ENCODE data around the gene FSD1L.

The FSD1L gene

GRCh38 chr9:105458404-105458803, 10.6 kb downstream of the FSD1L start:
- no peaks in the 10 kb centered on the region for H3K36me3 ChIP-seq (ENCODE audit: control insufficient read depth, insufficient read depth, low read length)
- H3K4me1 ChIP-seq (ENCODE audit: control insufficient read depth, insufficient read depth, low read length) = no peaks in the 10 kb centered on the region
- no peak overlapping the region for H3K9ac ChIP-seq (ENCODE audit: low read depth, low read length)
- no peaks in the 10 kb centered on the region for H3K27me3 ChIP-seq (ENCODE audit: control insufficient read depth, insufficient read depth, low read length)
- no peaks in the 10 kb centered on the region for H3K9me3 ChIP-seq (ENCODE audit: control insufficient read depth, insufficient read depth, low read length)
- no peak overlapping the region for H3K4me3 ChIP-seq (ENCODE audit: low read depth, low read length)

- H3K27me3 ChIP-seq (ENCODE audit: control insufficient read depth, insufficient read depth, low read length) = no peaks in the 10 kb centered on the region
- H3K36me3 ChIP-seq (ENCODE audit: control insufficient read depth, insufficient read depth, low read length) = no peaks in the 10 kb centered on the region
- no peaks in the 10 kb centered on the region for H3K4me1 ChIP-seq (ENCODE audit: control insufficient read depth, insufficient read depth, low read length)
- no peak overlapping the region for H3K4me3 ChIP-seq (ENCODE audit: low read depth, low read length)
- no peaks in the 10 kb centered on the region for H3K9me3 ChIP-seq (ENCODE audit: control insufficient read depth, insufficient read depth, low read length)
- H3K9ac ChIP-seq (ENCODE audit: low read depth, low read length) = no peak overlapping the region
Measured at GRCh38 chr9:105459336-105459735, 11.5 kb downstream of the FSD1L start.

GRCh38 chr9:105466898-105467455, 19.1 kb downstream of the FSD1L start:
- no peak overlapping the region for H3K9ac ChIP-seq (ENCODE audit: low read depth, low read length)
- no peaks in the 10 kb centered on the region for H3K9me3 ChIP-seq (ENCODE audit: control insufficient read depth, insufficient read depth, low read length)
- H3K4me1 ChIP-seq (ENCODE audit: control insufficient read depth, insufficient read depth, low read length) = no peaks in the 10 kb centered on the region
- H3K4me3 ChIP-seq (ENCODE audit: low read depth, low read length) = no peak overlapping the region
- no peaks in the 10 kb centered on the region for H3K36me3 ChIP-seq (ENCODE audit: control insufficient read depth, insufficient read depth, low read length)
- H3K27me3 ChIP-seq (ENCODE audit: control insufficient read depth, insufficient read depth, low read length) = no peaks in the 10 kb centered on the region

GRCh38 chr9:105468875-105469274, 21.0 kb downstream of the FSD1L start:
- Histone ChIP-seq H3K36me3 (ENCODE audit: control insufficient read depth, insufficient read depth, low read length) (no peaks in the 10 kb centered on the region), H3K4me1 (ENCODE audit: control insufficient read depth, insufficient read depth, low read length) (no peaks in the 10 kb centered on the region), H3K9me3 (ENCODE audit: control insufficient read depth, insufficient read depth, low read length) (no peaks in the 10 kb centered on the region), H3K9ac (ENCODE audit: low read depth, low read length) (no peak overlapping the region), H3K27me3 (ENCODE audit: control insufficient read depth, insufficient read depth, low read length) (no peaks in the 10 kb centered on the region), H3K4me3 (ENCODE audit: low read depth, low read length) (no peak overlapping the region)

GRCh38 chr9:105473221-105473620, 25.4 kb downstream of the FSD1L start:
- Histone ChIP-seq H3K9me3 (ENCODE audit: control insufficient read depth, insufficient read depth, low read length) (no peaks in the 10 kb centered on the region), H3K9ac (ENCODE audit: low read depth, low read length) (no peak overlapping the region), H3K4me3 (ENCODE audit: low read depth, low read length) (no peak overlapping the region), H3K4me1 (ENCODE audit: control insufficient read depth, insufficient read depth, low read length) (no peaks in the 10 kb centered on the region), H3K36me3 (ENCODE audit: control insufficient read depth, insufficient read depth, low read length) (no peaks in the 10 kb centered on the region), H3K27me3 (ENCODE audit: control insufficient read depth, insufficient read depth, low read length) (no peaks in the 10 kb centered on the region)

GRCh38 chr9:105475302-105475701, 27.5 kb downstream of the FSD1L start:
- H3K27me3 ChIP-seq (ENCODE audit: control insufficient read depth, insufficient read depth, low read length) = no peaks in the 10 kb centered on the region
- H3K9me3 ChIP-seq (ENCODE audit: control insufficient read depth, insufficient read depth, low read length) = no peaks in the 10 kb centered on the region
- H3K4me1 ChIP-seq (ENCODE audit: control insufficient read depth, insufficient read depth, low read length) = no peaks in the 10 kb centered on the region
- H3K36me3 ChIP-seq (ENCODE audit: control insufficient read depth, insufficient read depth, low read length) = no peaks in the 10 kb centered on the region
- no peak overlapping the region for H3K9ac ChIP-seq (ENCODE audit: low read depth, low read length)
- no peak overlapping the region for H3K4me3 ChIP-seq (ENCODE audit: low read depth, low read length)

- H3K36me3 ChIP-seq (ENCODE audit: control insufficient read depth, insufficient read depth, low read length) = no peaks in the 10 kb centered on the region
- H3K4me3 ChIP-seq (ENCODE audit: low read depth, low read length) = no peak overlapping the region
- no peaks in the 10 kb centered on the region for H3K4me1 ChIP-seq (ENCODE audit: control insufficient read depth, insufficient read depth, low read length)
- H3K9me3 ChIP-seq (ENCODE audit: control insufficient read depth, insufficient read depth, low read length) = no peaks in the 10 kb centered on the region
- H3K9ac ChIP-seq (ENCODE audit: low read depth, low read length) = no peak overlapping the region
- H3K27me3 ChIP-seq (ENCODE audit: control insufficient read depth, insufficient read depth, low read length) = no peaks in the 10 kb centered on the region
Measured at GRCh38 chr9:105479846-105480245, 32.0 kb downstream of the FSD1L start.

GRCh38 chr9:105483618-105484017, 35.8 kb downstream of the FSD1L start:
- no peak overlapping the region for H3K9ac ChIP-seq (ENCODE audit: low read depth, low read length)
- H3K36me3 ChIP-seq (ENCODE audit: control insufficient read depth, insufficient read depth, low read length) = no peaks in the 10 kb centered on the region
- no peaks in the 10 kb centered on the region for H3K4me1 ChIP-seq (ENCODE audit: control insufficient read depth, insufficient read depth, low read length)
- H3K27me3 ChIP-seq (ENCODE audit: control insufficient read depth, insufficient read depth, low read length) = no peaks in the 10 kb centered on the region
- H3K9me3 ChIP-seq (ENCODE audit: control insufficient read depth, insufficient read depth, low read length) = no peaks in the 10 kb centered on the region
- H3K4me3 ChIP-seq (ENCODE audit: low read depth, low read length) = no peak overlapping the region

- H3K4me3 ChIP-seq (ENCODE audit: low read depth, low read length) = no peak overlapping the region
- no peaks in the 10 kb centered on the region for H3K4me1 ChIP-seq (ENCODE audit: control insufficient read depth, insufficient read depth, low read length)
- H3K9ac ChIP-seq (ENCODE audit: low read depth, low read length) = no peak overlapping the region
- no peaks in the 10 kb centered on the region for H3K9me3 ChIP-seq (ENCODE audit: control insufficient read depth, insufficient read depth, low read length)
- no peaks in the 10 kb centered on the region for H3K27me3 ChIP-seq (ENCODE audit: control insufficient read depth, insufficient read depth, low read length)
- no peaks in the 10 kb centered on the region for H3K36me3 ChIP-seq (ENCODE audit: control insufficient read depth, insufficient read depth, low read length)
Measured at GRCh38 chr9:105484226-105484625, 36.4 kb downstream of the FSD1L start.

- no peaks in the 10 kb centered on the region for H3K9me3 ChIP-seq (ENCODE audit: control insufficient read depth, insufficient read depth, low read length)
- no peaks in the 10 kb centered on the region for H3K4me1 ChIP-seq (ENCODE audit: control insufficient read depth, insufficient read depth, low read length)
Measured at GRCh38 chr9:105485131-105485530, 37.3 kb downstream of the FSD1L start.

GRCh38 chr9:105496826-105497225, 49.0 kb downstream of the FSD1L start:
- no peaks in the 10 kb centered on the region for H3K9me3 ChIP-seq (ENCODE audit: control insufficient read depth, insufficient read depth, low read length)
- no peaks in the 10 kb centered on the region for H3K36me3 ChIP-seq (ENCODE audit: control insufficient read depth, insufficient read depth, low read length)
- H3K9ac ChIP-seq (ENCODE audit: low read depth, low read length) = no peak overlapping the region
- H3K4me1 ChIP-seq (ENCODE audit: control insufficient read depth, insufficient read depth, low read length) = no peaks in the 10 kb centered on the region
- no peak overlapping the region for H3K4me3 ChIP-seq (ENCODE audit: low read depth, low read length)
- H3K27me3 ChIP-seq (ENCODE audit: control insufficient read depth, insufficient read depth, low read length) = no peaks in the 10 kb centered on the region

More at GRCh38 chr9:105485131-105485530, 37.3 kb downstream of the FSD1L start:
- Histone ChIP-seq H3K27me3 (ENCODE audit: control insufficient read depth, insufficient read depth, low read length) (no peaks in the 10 kb centered on the region), H3K9ac (ENCODE audit: low read depth, low read length) (no peak overlapping the region), H3K4me3 (ENCODE audit: low read depth, low read length) (no peak overlapping the region), H3K36me3 (ENCODE audit: control insufficient read depth, insufficient read depth, low read length) (no peaks in the 10 kb centered on the region)

- no peaks in the 10 kb centered on the region for H3K9me3 ChIP-seq (ENCODE audit: control insufficient read depth, insufficient read depth, low read length)
- no peaks in the 10 kb centered on the region for H3K27me3 ChIP-seq (ENCODE audit: control insufficient read depth, insufficient read depth, low read length)
- H3K4me1 ChIP-seq (ENCODE audit: control insufficient read depth, insufficient read depth, low read length) = no peaks in the 10 kb centered on the region
- H3K36me3 ChIP-seq (ENCODE audit: control insufficient read depth, insufficient read depth, low read length) = no peaks in the 10 kb centered on the region
- H3K4me3 ChIP-seq (ENCODE audit: low read depth, low read length) = no peak overlapping the region
- no peak overlapping the region for H3K9ac ChIP-seq (ENCODE audit: low read depth, low read length)
Measured at GRCh38 chr9:105497704-105498103, 49.9 kb downstream of the FSD1L start.
